HepG2 (cell line): ENCODE data around the gene SDC1. TPM values are rescaled to one million over a fixed set of nuclear protein-coding genes. Genes with fewer than 3 reads are reported as not detected.

Experiments
- AGO2 ChIP-seq: fragments of 200-400 bp; formaldehyde crosslinking; optimal IDR thresholded peaks from 2 replicates; pipeline ENCODE3; 2017; ENCODE audit warnings: mild to moderate bottlenecking, low read depth, low read length, moderate library complexity
- BORCS8-MEF2B ChIP-seq: sonication (generic); formaldehyde crosslinking; IDR thresholded peaks from 2 replicates; pipeline ENCODE4 v1.8.0; 2022; ENCODE audit warnings: mild to moderate bottlenecking, missing genetic modification reagents
- BRD4 ChIP-seq: sonication (generic); formaldehyde crosslinking; IDR thresholded peaks from 2 replicates; pipeline ENCODE4 v1.4.0; 2020; ENCODE audit warnings: missing genetic modification reagents
- DMTF1 ChIP-seq: sonication (generic); formaldehyde crosslinking; IDR thresholded peaks from 2 replicates; pipeline ENCODE4 v1.4.0; 2020; ENCODE audit warnings: mild to moderate bottlenecking, missing genetic modification reagents
- DNMT1 ChIP-seq: sonication (generic); formaldehyde crosslinking; IDR thresholded peaks from 2 replicates; pipeline ENCODE4 v1.5.1; 2020; ENCODE audit warnings: mild to moderate bottlenecking, missing genetic modification reagents
- ETV6 ChIP-seq: sonication (generic); formaldehyde crosslinking; conservative IDR thresholded peaks from 2 replicates; pipeline ENCODE4 v1.4.0; 2020; ENCODE audit warnings: missing genetic modification reagents
- GFI1 ChIP-seq: sonication (generic); formaldehyde crosslinking; IDR thresholded peaks from 2 replicates; pipeline ENCODE4 v1.5.0; 2020; ENCODE audit warnings: missing genetic modification reagents, mild to moderate bottlenecking, borderline replicate concordance
- HDAC2 ChIP-seq: sonication (generic); formaldehyde crosslinking; IDR thresholded peaks from 2 replicates; pipeline ENCODE4 v1.4.0; 2020; ENCODE audit warnings: missing genetic modification reagents
- HNRNPUL1 ChIP-seq: fragments of 200-400 bp; formaldehyde crosslinking; IDR thresholded peaks from 2 replicates; pipeline ENCODE4 v1.6.1; 2017; ENCODE audit warnings: low read depth, mild to moderate bottlenecking, low read length, moderate library complexity
- HOXA5 ChIP-seq: sonication (generic); formaldehyde crosslinking; IDR thresholded peaks from 2 replicates; pipeline ENCODE4 v1.4.0; 2020; ENCODE audit warnings: missing genetic modification reagents
- IRF9 ChIP-seq: sonication (generic); formaldehyde crosslinking; IDR thresholded peaks from 2 replicates; pipeline ENCODE4 v1.8.0; 2022; ENCODE audit warnings: missing genetic modification reagents, mild to moderate bottlenecking, borderline replicate concordance
- RAD51 ChIP-seq: fragments of 450-650 bp; IDR thresholded peaks from 2 replicates; pipeline ENCODE4 v1.6.1; 2016; ENCODE audit warnings: borderline replicate concordance
- TAF1 ChIP-seq: sonication (generic); formaldehyde crosslinking; IDR thresholded peaks from 2 replicates; pipeline ENCODE4 v1.4.0; 2020; ENCODE audit warnings: missing genetic modification reagents
- ZFAT ChIP-seq: sonication (generic); formaldehyde crosslinking; conservative IDR thresholded peaks from 2 replicates; pipeline ENCODE4 v1.8.1; 2023; ENCODE audit warnings: missing genetic modification reagents, inconsistent platforms
- ZFX ChIP-seq: sonication (generic); formaldehyde crosslinking; IDR thresholded peaks from 2 replicates; pipeline ENCODE4 v1.4.0; 2020; ENCODE audit warnings: mild to moderate bottlenecking, low read depth, missing genetic modification reagents, moderate library complexity
- ZIK1 ChIP-seq: sonication (generic); formaldehyde crosslinking; IDR thresholded peaks from 2 replicates; pipeline ENCODE4 v1.5.0; 2020; ENCODE audit warnings: mild to moderate bottlenecking, low read depth, missing genetic modification reagents, borderline replicate concordance
- ZNF383 ChIP-seq: sonication (generic); formaldehyde crosslinking; IDR thresholded peaks from 2 replicates; pipeline ENCODE4 v1.4.0; 2020; ENCODE audit warnings: missing genetic modification reagents, mild to moderate bottlenecking, borderline replicate concordance
- ZNF430 ChIP-seq: sonication (generic); formaldehyde crosslinking; IDR thresholded peaks from 2 replicates; pipeline ENCODE4 v1.9.0; 2021; ENCODE audit warnings: mild to moderate bottlenecking, missing genetic modification reagents
- ZNF605 ChIP-seq: sonication (generic); formaldehyde crosslinking; IDR thresholded peaks from 2 replicates; pipeline ENCODE4 v1.8.0; 2022; ENCODE audit warnings: mild to moderate bottlenecking, missing genetic modification reagents
- ZNF619 ChIP-seq: sonication (generic); formaldehyde crosslinking; IDR thresholded peaks from 2 replicates; pipeline ENCODE4 v1.4.0; 2020; ENCODE audit warnings: mild to moderate bottlenecking, missing genetic modification reagents
- ZNF737 ChIP-seq: sonication (generic); formaldehyde crosslinking; IDR thresholded peaks from 2 replicates; pipeline ENCODE4 v1.5.0; 2020; ENCODE audit warnings: missing genetic modification reagents, mild to moderate bottlenecking, borderline replicate concordance
- ZNF761 ChIP-seq: sonication (generic); formaldehyde crosslinking; conservative IDR thresholded peaks from 2 replicates; pipeline ENCODE4 v1.4.0; 2020; ENCODE audit warnings: mild to moderate bottlenecking, missing genetic modification reagents
- ZNF788 ChIP-seq: sonication (generic); formaldehyde crosslinking; IDR thresholded peaks from 2 replicates; pipeline ENCODE4 v1.5.0; 2020; ENCODE audit warnings: mild to moderate bottlenecking, missing genetic modification reagents, borderline replicate concordance
- ZNF850 ChIP-seq: sonication (generic); formaldehyde crosslinking; conservative IDR thresholded peaks from 2 replicates; pipeline ENCODE4 v1.9.0; 2021; ENCODE audit warnings: mild to moderate bottlenecking, missing genetic modification reagents
- polyA plus RNA-seq, 8 experiments: library from polyadenylated mRNA; depleted of rRNA in 3 of 8; stranded (reverse) in 7 of 8; unstranded in 1 of 8; fragments of >200 nt; fragmentation: Illumina TruSeq in 4 of 8; extraction: Trizol in 4 of 8; gene quantifications; 2 replicates each; pipeline versions ENCODE4 v1.2.1 to v1.2.3, GENCODE V29; 2011 to 2016; ENCODE audit warnings: low read depth in 4 of 8, missing spikeins in 1 of 8, mixed read lengths in 1 of 8; ENCODE audit not compliant: insufficient read depth in 1 of 8
- total RNA-seq, 5 experiments: library from RNA; depleted of rRNA; stranded (reverse); fragments of >200 nt; fragmentation: Illumina TruSeq; extraction: Trizol; gene quantifications; 2 replicates each; pipeline ENCODE4 v1.2.3, GENCODE V29; 2016; ENCODE audit warnings: low read depth in 1 of 5
- TF ChIP-seq, protein P1 (sequence below): sonication (generic); formaldehyde crosslinking; IDR thresholded peaks from 2 replicates; pipeline ENCODE4 v1.8.1; 2022; ENCODE audit warnings: mild to moderate bottlenecking, missing genetic modification reagents
- TF ChIP-seq, protein P2 (sequence below): sonication (generic); formaldehyde crosslinking; IDR thresholded peaks from 2 replicates; pipeline ENCODE4 v1.8.0; 2022; ENCODE audit warnings: mild to moderate bottlenecking, missing genetic modification reagents

SDC1 gene
- total and polyA plus RNA-seq, 2 of the 13 experiments (the other 11 are each of a cell fraction or from before 2014, with no cell fraction given): 108 to 119 TPM

GRCh38 chr2:20212459-20212870 is 12.5 kb downstream of the SDC1 start (continued):
- TF ChIP-seq BRD4 (CRISPR knock-in tag) (0 out of 2 replicates have a peak, but pooled peaks have one; percentile 53), DNMT1 (0 out of 2 replicates have a peak, but pooled peaks have one; percentile 53), ZFX (CRISPR knock-in tag) (peak; percentile 12; the same call in 1 of the 2 replicates), TAF1 (0 out of 2 replicates have a peak, but pooled peaks have one; percentile 11), GFI1 (0 out of 2 replicates have a peak, but pooled peaks have one; percentile 28), ZNF383 (no peak), ZNF850 (CRISPR knock-in tag) (0 out of 2 replicates have a peak, but pooled peaks have one; percentile 33), ZNF430 (CRISPR knock-in tag) (peak; percentile 58; the same call in 1 of the 2 replicates), IRF9 (CRISPR knock-in tag) (peak; percentile 37), ZNF619 (no peak), ZNF788 (CRISPR knock-in tag) (no peak), BORCS8-MEF2B (CRISPR knock-in tag) (no peak), HOXA5 (CRISPR knock-in tag) (no peak), DMTF1 (CRISPR knock-in tag) (no peak), ZNF605 (CRISPR knock-in tag) (no peak), AGO2 (peak; percentile 29), ZNF737 (CRISPR knock-in tag) (no peak), RAD51 (no peak), ZIK1 (CRISPR knock-in tag) (0 out of 2 replicates have a peak, but pooled peaks have one; percentile 19), ETV6 (CRISPR knock-in tag) (no peak), HDAC2 (CRISPR knock-in tag) (0 out of 2 replicates have a peak, but pooled peaks have one; percentile 9), HNRNPUL1 (no peak), ZFAT (CRISPR knock-in tag) (no peak), ZNF761 (CRISPR knock-in tag) (no peak)
- TF ChIP-seq, protein P1, sequence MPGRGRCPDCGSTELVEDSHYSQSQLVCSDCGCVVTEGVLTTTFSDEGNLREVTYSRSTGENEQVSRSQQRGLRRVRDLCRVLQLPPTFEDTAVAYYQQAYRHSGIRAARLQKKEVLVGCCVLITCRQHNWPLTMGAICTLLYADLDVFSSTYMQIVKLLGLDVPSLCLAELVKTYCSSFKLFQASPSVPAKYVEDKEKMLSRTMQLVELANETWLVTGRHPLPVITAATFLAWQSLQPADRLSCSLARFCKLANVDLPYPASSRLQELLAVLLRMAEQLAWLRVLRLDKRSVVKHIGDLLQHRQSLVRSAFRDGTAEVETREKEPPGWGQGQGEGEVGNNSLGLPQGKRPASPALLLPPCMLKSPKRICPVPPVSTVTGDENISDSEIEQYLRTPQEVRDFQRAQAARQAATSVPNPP (CRISPR knock-in tag): no peak
- TF ChIP-seq, protein P2, sequence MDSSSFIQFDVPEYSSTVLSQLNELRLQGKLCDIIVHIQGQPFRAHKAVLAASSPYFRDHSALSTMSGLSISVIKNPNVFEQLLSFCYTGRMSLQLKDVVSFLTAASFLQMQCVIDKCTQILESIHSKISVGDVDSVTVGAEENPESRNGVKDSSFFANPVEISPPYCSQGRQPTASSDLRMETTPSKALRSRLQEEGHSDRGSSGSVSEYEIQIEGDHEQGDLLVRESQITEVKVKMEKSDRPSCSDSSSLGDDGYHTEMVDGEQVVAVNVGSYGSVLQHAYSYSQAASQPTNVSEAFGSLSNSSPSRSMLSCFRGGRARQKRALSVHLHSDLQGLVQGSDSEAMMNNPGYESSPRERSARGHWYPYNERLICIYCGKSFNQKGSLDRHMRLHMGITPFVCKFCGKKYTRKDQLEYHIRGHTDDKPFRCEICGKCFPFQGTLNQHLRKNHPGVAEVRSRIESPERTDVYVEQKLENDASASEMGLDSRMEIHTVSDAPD (CRISPR knock-in tag): 0 out of 2 replicates have a peak, but pooled peaks have one; percentile 18
